H1 (cell line): Measurements from ENCODE around the gene RNF8. TPM values are rescaled to one million over a fixed set of nuclear protein-coding genes. Genes with fewer than 3 reads are reported as not detected.

ENCODE experiments used
- JUND ChIP-seq: IDR thresholded peaks from 2 replicates; pipeline ENCODE4 v1.6.1; 2011; ENCODE audit warnings: mild to moderate bottlenecking, improper control_type of control experiment, low read length
- KDM1A ChIP-seq: fragments of 200-600, 300-600 bp; sonication (generic); IDR thresholded peaks from 2 replicates; pipeline ENCODE4 v1.7.1; 2016; ENCODE audit warnings: mild to moderate bottlenecking, low read length, borderline replicate concordance
- PHF8 ChIP-seq: fragments of 200-600 bp; sonication (generic); conservative IDR thresholded peaks from 2 replicates; pipeline ENCODE4 v1.7.1; 2012; ENCODE audit warnings: low read depth, mild to moderate bottlenecking, inconsistent platforms, low read length, moderate library complexity
- POU5F1 ChIP-seq: IDR thresholded peaks from 2 replicates; pipeline ENCODE4 v1.6.1; 2011; ENCODE audit warnings: low read depth, mild to moderate bottlenecking, low read length, moderate library complexity
- SP1 ChIP-seq: IDR thresholded peaks from 2 replicates; pipeline ENCODE4 v1.6.1; 2011; ENCODE audit warnings: low read depth, low read length
- TAF7 ChIP-seq: optimal IDR thresholded peaks from 2 replicates; pipeline ENCODE3; 2011; ENCODE audit warnings: low read depth, mild to moderate bottlenecking, inconsistent platforms, low read length, moderate library complexity, borderline replicate concordance
- TCF12 ChIP-seq: IDR thresholded peaks from 2 replicates; pipeline ENCODE4 v1.6.1; 2011; ENCODE audit warnings: low read depth, mild to moderate bottlenecking, low read length
- polyA plus RNA-seq, 7 experiments: library from polyadenylated mRNA; depleted of rRNA in 3 of 7; stranded (reverse) in 5 of 7; unstranded in 2 of 7; fragments of >200 nt in 5 of 7; fragments of 200-250 nt in 2 of 7; gene quantifications; 1 replicate in 5 of 7; 2 replicates in 1 of 7; 4 replicates in 1 of 7; pipeline versions ENCODE4 v1.2.1 to v1.2.3, GENCODE V29; 2011 to 2013; ENCODE audit warnings: missing spikeins in 2 of 7, mixed read lengths in 2 of 7
- total RNA-seq: library from RNA; stranded (reverse); fragmentation: NEBNext Ultra II Directional; extraction: Animal tissue kit (Norgen Biotek cat#: 25700); gene quantifications from 2 replicates; pipeline ENCODE4 v1.2.1, GENCODE V29; 2021

The RNF8 gene
- total and polyA plus RNA-seq, 2 of the 8 experiments (the other 6 are each of a cell fraction or from before 2014, with no cell fraction given): 20.3 to 44.7 TPM

DNA sequence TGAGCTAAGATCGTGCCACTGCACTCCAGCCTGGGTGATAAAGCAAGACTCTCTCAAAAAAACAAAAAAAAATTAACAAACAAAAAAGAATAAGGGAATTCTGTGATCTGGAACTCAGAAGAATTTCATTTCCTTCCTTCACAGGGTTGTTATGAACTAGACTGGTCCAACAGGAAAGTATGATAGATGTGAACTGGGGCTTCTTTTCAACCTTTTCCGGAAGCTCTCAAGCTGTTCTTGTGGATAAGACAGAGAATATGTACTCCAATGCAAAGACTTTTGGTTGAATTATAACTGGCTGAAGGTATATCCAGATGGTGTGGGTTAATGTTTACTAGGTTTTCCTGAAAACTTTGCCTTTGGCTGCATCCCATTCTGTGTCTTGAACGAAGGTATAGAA, 5.3 kb downstream of the RNF8 start (continued):
- no peak for TF ChIP-seq TCF12
- no peak for TF ChIP-seq PHF8
- TF ChIP-seq KDM1A: no peak
- no peak for TF ChIP-seq POU5F1
- TF ChIP-seq SP1: no peak
- TF ChIP-seq JUND: no peak
- TF ChIP-seq TAF7: no peak
